HCT116 (cell line): ENCODE measurements around the gene LAGE3. TPM values are rescaled to one million over a fixed set of nuclear protein-coding genes. Genes with fewer than 3 reads are reported as not detected.
A peak's percentile ranks its signal among the peaks of the same experiment; 100 is the strongest.

Source experiments
- ATAC-seq: fragments of 200-7000 bp; cut with Tn5 transposase; 2 replicates; pipeline ENCODE4 v1.9.1; 2020; ENCODE audit warnings: mild to moderate bottlenecking, moderate library complexity
- BruUV-seq: library from RNA; stranded (reverse); fragments of 400-500 nt; replicated peaks from 2 replicates; lab custom pipeline; 2021; lab: Mats Ljungman, UMichigan
- CTCF ChIA-PET: fragments of 300-600 bp; sonication (Branson Sonifier 250); formaldehyde crosslinking; loops from one replicate; lab custom pipeline; 2021; ENCODE audit warnings: antibody characterized with exemption; lab: Charles Lee
- POLR2A ChIA-PET: fragments of 300-600, 350-600 bp; sonication (Branson Sonifier 250); formaldehyde crosslinking; loops from one replicate; lab custom pipeline; 2021; ENCODE audit warnings: antibody characterized with exemption; lab: Charles Lee
- RAD21 ChIA-PET, 2 experiments: fragments of 300-600 bp; sonication (Branson Sonifier 250); formaldehyde crosslinking; loops; one replicate each; lab custom pipeline; 2023; ENCODE audit warnings: low total read pairs in 2 of 2; ENCODE audit not compliant: uncharacterized antibody in 2 of 2, unreplicated experiment in 2 of 2, low non-redundant PET in 1 of 2; lab: Charles Lee
- DNase-seq: peaks from one replicate; pipeline ENCODE4 v3.0.0-alpha.2; 2010; ENCODE audit warnings: low read depth, low spot score
- H2AFZ ChIP-seq: fragments of 200-600 bp; shearing (Covaris generic), sonication (generic); 2 replicates; pipeline ENCODE4 v1.6.1; 2017; ENCODE audit warnings: low read depth, mixed run types, mixed read lengths, antibody characterized with exemption, low read length; ENCODE audit not compliant: poor library complexity, severe bottlenecking
- H3K27ac ChIP-seq: 2 replicates; pipeline ENCODE4 v1.5.1; 2012; ENCODE audit warnings: low read depth, low read length
- H3K27me3 ChIP-seq: fragments of 200-600 bp; sonication (generic); 2 replicates; pipeline ENCODE4 v1.6.1; 2016; ENCODE audit warnings: mixed run types, low read length, mixed read lengths; ENCODE audit not compliant: insufficient read depth
- H3K36me3 ChIP-seq, 2 experiments: fragments of 200-500 bp in 1 of 2; fragments of 200-600 bp in 1 of 2; sonication (Bioruptor generic) in 1 of 2; sonication (generic) in 1 of 2; 2 replicates each; pipeline versions ENCODE4 v1.5.1 to v1.6.1; 2014 to 2016; ENCODE audit warnings: low read length in 2 of 2, inconsistent platforms in 1 of 2, mixed read lengths in 1 of 2, mixed run types in 1 of 2; ENCODE audit not compliant: insufficient read depth in 2 of 2, control insufficient read depth in 1 of 2
- H3K4me1 ChIP-seq, 2 experiments: fragments of 200-600 bp in 1 of 2; sonication (generic) in 1 of 2; 2 replicates each; pipeline versions ENCODE4 v1.5.1 to v1.6.1; 2012 to 2017; ENCODE audit warnings: low read length in 2 of 2, inconsistent platforms in 1 of 2, mild to moderate bottlenecking in 1 of 2, mixed read lengths in 1 of 2, mixed run types in 1 of 2, moderate library complexity in 1 of 2; ENCODE audit not compliant: insufficient read depth in 2 of 2, control insufficient read depth in 1 of 2
- H3K4me2 ChIP-seq: fragments of 200-600 bp; sonication (generic); 2 replicates; pipeline ENCODE4 v1.6.1; 2017; ENCODE audit warnings: mixed run types, low read length, mixed read lengths
- H3K4me3 ChIP-seq, 2 experiments: fragments of 200-600 bp in 1 of 2; sonication (generic) in 1 of 2; replicated peaks in 1 of 2; 2 replicates each; pipeline ENCODE4 v1.5.1; 2011 to 2016; ENCODE audit warnings: low read length in 2 of 2, control low read depth in 1 of 2, low read depth in 1 of 2, mild to moderate bottlenecking in 1 of 2, mixed read lengths in 1 of 2, mixed run types in 1 of 2
- H3K79me2 ChIP-seq: fragments of 200-600 bp; sonication (generic); 2 replicates; pipeline ENCODE4 v1.6.1; 2017; ENCODE audit warnings: mild to moderate bottlenecking, mixed run types, low read length, moderate library complexity, mixed read lengths; ENCODE audit not compliant: insufficient read depth
- H3K9ac ChIP-seq: fragments of 200-600 bp; sonication (generic); 2 replicates; pipeline ENCODE4 v1.6.1; 2016; ENCODE audit warnings: low read length, mixed read lengths
- H3K9me2 ChIP-seq: fragments of 200-600 bp; sonication (generic), shearing (Covaris generic); 2 replicates; pipeline ENCODE4 v1.6.1; 2017; ENCODE audit warnings: mixed run types, mild to moderate bottlenecking, moderate library complexity; ENCODE audit not compliant: insufficient read depth
- H3K9me3 ChIP-seq, 2 experiments: fragments of 200-500 bp in 1 of 2; fragments of 200-600 bp in 1 of 2; sonication (Bioruptor generic) in 1 of 2; sonication (generic) in 1 of 2; 2 replicates each; pipeline ENCODE4 v1.6.1; 2014 to 2017; ENCODE audit warnings: low read length in 2 of 2, mixed read lengths in 2 of 2, inconsistent platforms in 1 of 2, low read depth in 1 of 2, mild to moderate bottlenecking in 1 of 2, mixed run types in 1 of 2, moderate library complexity in 1 of 2; ENCODE audit not compliant: control insufficient read depth in 1 of 2, insufficient read depth in 1 of 2
- H4K20me1 ChIP-seq: fragments of 200-600 bp; sonication (generic), shearing (Covaris generic); 2 replicates; pipeline ENCODE4 v1.6.1; 2017; ENCODE audit warnings: mixed run types, mild to moderate bottlenecking, moderate library complexity; ENCODE audit not compliant: insufficient read depth
- CEBPB ChIP-seq: IDR thresholded peaks from 2 replicates; pipeline ENCODE4 v1.6.1; 2012; ENCODE audit warnings: low read depth
- JUND ChIP-seq: IDR thresholded peaks from 2 replicates; pipeline ENCODE4 v1.6.1; 2012
- RAD21 ChIP-seq: IDR thresholded peaks from 2 replicates; pipeline ENCODE4 v1.6.1; 2012; ENCODE audit warnings: low read depth, mild to moderate bottlenecking
- REST ChIP-seq: IDR thresholded peaks from 2 replicates; pipeline ENCODE4 v1.6.1; 2012; ENCODE audit warnings: low read depth
- SIN3A ChIP-seq: IDR thresholded peaks from 2 replicates; pipeline ENCODE4 v1.6.1; 2012; ENCODE audit warnings: low read depth
- SP1 ChIP-seq: IDR thresholded peaks from 2 replicates; pipeline ENCODE4 v1.6.1; 2012; ENCODE audit warnings: low read depth
- SRF ChIP-seq: IDR thresholded peaks from 2 replicates; pipeline ENCODE4 v1.6.1; 2012; ENCODE audit warnings: low read depth
- TCF7L2 ChIP-seq: IDR thresholded peaks from 2 replicates; pipeline ENCODE4 v1.7.0; 2011; ENCODE audit warnings: borderline replicate concordance, inconsistent platforms; ENCODE audit not compliant: insufficient read depth, insufficient read length; ENCODE audit errors: extremely low read depth
- YY1 ChIP-seq: IDR thresholded peaks from 2 replicates; pipeline ENCODE4 v1.6.1; 2011; ENCODE audit warnings: low read length, low read depth, moderate library complexity, mild to moderate bottlenecking; ENCODE audit not compliant: insufficient replicate concordance; ENCODE audit errors: extremely low read depth
- intact Hi-C: fragments of 100-400 bp; cut with micrococcal nuclease; formaldehyde crosslinking; loops from 2 replicates; pipeline ENCODE4 v1.10.0; 2022
- total RNA-seq: library from RNA; stranded (reverse); gene quantifications from one replicate; pipeline ENCODE4 v1.2.1, GENCODE V29; 2021; ENCODE audit not compliant: unreplicated experiment
- TF ChIP-seq, protein P1 (sequence below): IDR thresholded peaks from 2 replicates; pipeline ENCODE4 v1.6.1; 2012
- TF ChIP-seq, protein P2 (sequence below), 3 experiments: fragments of 200-600 bp in 1 of 3; sonication (generic) in 1 of 3; IDR thresholded peaks in 2 of 3; conservative IDR thresholded peaks in 1 of 3; 2 replicates each; pipeline ENCODE4 v1.5.1; 2012 to 2017; ENCODE audit warnings: low read depth in 2 of 3, low read length in 2 of 3, antibody characterized with exemption in 1 of 3, borderline replicate concordance in 1 of 3, control low read depth in 1 of 3, mild to moderate bottlenecking in 1 of 3, mixed read lengths in 1 of 3, mixed run types in 1 of 3, moderate library complexity in 1 of 3; ENCODE audit not compliant: insufficient read depth in 1 of 3

Gene LAGE3
- total RNA-seq, 1 experiment from 2014 or later = 42.8 TPM

GRCh38 chrX:154459832-154460231, 19.2 kb downstream of the LAGE3 start:
- H4K20me1 ChIP-seq = no peaks in the 10 kb centered on the region
- peak overlapping the region; percentile 43; the same call in 1 of the 2 replicates for H3K27ac ChIP-seq
- peaks cover 7 to 12% of the 10 kb centered on the region in 2 experiments; a peak in 1 of 4 replicates for H3K4me1 ChIP-seq
- POLR2A ChIA-PET = no interaction called here
- TF ChIP-seq, protein P1, sequence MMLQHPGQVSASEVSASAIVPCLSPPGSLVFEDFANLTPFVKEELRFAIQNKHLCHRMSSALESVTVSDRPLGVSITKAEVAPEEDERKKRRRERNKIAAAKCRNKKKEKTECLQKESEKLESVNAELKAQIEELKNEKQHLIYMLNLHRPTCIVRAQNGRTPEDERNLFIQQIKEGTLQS = no peak
- TF ChIP-seq SP1 (no peak), TCF7L2 (no peak), REST (no peak), SRF (no peak), SIN3A (no peak), JUND (no peak), CEBPB (no peak), RAD21 (no peak), YY1 (no peak)
- TF ChIP-seq, protein P2, sequence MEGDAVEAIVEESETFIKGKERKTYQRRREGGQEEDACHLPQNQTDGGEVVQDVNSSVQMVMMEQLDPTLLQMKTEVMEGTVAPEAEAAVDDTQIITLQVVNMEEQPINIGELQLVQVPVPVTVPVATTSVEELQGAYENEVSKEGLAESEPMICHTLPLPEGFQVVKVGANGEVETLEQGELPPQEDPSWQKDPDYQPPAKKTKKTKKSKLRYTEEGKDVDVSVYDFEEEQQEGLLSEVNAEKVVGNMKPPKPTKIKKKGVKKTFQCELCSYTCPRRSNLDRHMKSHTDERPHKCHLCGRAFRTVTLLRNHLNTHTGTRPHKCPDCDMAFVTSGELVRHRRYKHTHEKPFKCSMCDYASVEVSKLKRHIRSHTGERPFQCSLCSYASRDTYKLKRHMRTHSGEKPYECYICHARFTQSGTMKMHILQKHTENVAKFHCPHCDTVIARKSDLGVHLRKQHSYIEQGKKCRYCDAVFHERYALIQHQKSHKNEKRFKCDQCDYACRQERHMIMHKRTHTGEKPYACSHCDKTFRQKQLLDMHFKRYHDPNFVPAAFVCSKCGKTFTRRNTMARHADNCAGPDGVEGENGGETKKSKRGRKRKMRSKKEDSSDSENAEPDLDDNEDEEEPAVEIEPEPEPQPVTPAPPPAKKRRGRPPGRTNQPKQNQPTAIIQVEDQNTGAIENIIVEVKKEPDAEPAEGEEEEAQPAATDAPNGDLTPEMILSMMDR (IDR thresholded peaks at IDR 0.05 in 2 of 3, conservative IDR thresholded peaks at IDR 0.05 in 1 of 3; ENCODE audit: borderline replicate concordance in 1 of 3, insufficient read depth in 1 of 3, low read depth in 2 of 3, low read length in 2 of 3) = no peak
- TF ChIP-seq, all 23 proteins: peak for 0
- DNase-seq (no peak), ATAC-seq (no peak)
- Histone ChIP-seq H3K4me2 (peak overlapping the region; percentile 75), H3K36me3 (peaks cover 0 to 4% of the 10 kb centered on the region in 2 experiments; a peak in 1 of 4 replicates), H3K79me2 (peaks cover 24% of the 10 kb centered on the region), H3K9me2 (no peaks in the 10 kb centered on the region), H2AFZ (no peak overlapping the region), H3K27me3 (no peaks in the 10 kb centered on the region), H3K9me3 (no peaks in the 10 kb centered on the region), H3K9ac (no peak overlapping the region), H3K4me3 (no peak overlapping the region)
- BruUV-seq = no TSS peak
- intact Hi-C loops = no loop called here
- CTCF ChIA-PET = no interaction called here
- RAD21 ChIA-PET = no interaction called here
